ENCODE results near the gene HOXD8. TPM values are rescaled to one million over a fixed set of nuclear protein-coding genes. Genes with fewer than 3 reads are reported as not detected.
A peak's percentile ranks its signal among the peaks of the same experiment; 100 is the strongest.

HOXD8 gene
- total RNA-seq, 1 experiment from 2014 or later, result 0.39 TPM

DNA sequence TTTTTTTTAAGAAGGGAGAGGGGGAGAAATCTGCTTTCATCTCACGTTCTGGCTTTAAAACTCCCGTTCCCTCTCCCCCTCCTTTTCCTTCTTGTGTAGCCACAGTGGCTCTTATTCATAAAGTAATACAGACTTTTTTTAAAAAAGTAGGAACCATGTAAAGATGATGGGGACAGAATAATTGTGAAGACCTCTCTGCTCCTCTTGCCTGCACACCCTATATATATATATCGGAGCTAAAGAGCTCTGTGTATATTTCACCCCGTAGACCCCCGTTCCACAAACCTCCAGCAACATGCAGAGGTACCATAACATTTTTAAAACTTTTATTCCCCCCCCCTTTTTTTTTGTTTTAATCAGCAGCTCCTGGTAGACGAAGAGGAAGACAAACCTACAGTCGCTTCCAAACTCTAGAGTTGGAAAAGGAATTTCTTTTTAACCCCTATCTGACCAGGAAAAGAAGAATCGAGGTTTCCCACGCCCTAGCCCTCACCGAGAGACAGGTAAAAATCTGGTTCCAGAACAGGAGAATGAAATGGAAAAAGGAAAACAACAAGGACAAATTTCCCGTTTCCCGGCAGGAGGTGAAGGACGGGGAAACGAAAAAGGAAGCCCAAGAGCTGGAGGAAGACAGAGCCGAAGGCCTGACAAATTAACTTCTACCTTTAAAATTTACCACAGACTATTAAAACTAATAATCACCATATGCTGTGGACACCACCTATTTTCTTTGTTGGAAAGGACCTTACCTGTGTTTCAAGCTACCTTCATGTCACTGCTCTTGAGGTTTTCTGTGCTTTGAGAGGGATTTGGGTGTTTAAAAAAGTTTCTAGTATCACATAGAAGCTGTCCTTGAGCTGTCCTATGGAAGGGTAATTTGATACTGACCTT, 1.7 kb downstream of the HOXD8 start:
- Histone ChIP-seq H3K79me2 (ENCODE audit: low read depth) (no peaks in the 10 kb centered on the region), H4K20me1 (ENCODE audit: insufficient read depth) (no peaks in the 10 kb centered on the region), H3K4me1 (replicated peaks; ENCODE audit: insufficient read depth) (no peaks in the 10 kb centered on the region), H2AFZ (no peak overlapping the region; the same call in 1 of the 2 replicates), H3K27ac (no peak overlapping the region), H3K36me3 (ENCODE audit: low read depth) (no peaks in the 10 kb centered on the region), H3K27me3 (ENCODE audit: insufficient read depth, low read depth) (peaks cover 36% of the 10 kb centered on the region), H3K9me2 (ENCODE audit: insufficient read depth) (no peaks in the 10 kb centered on the region), H3K4me3 (peak overlapping the region; percentile 32; the same call in 1 of the 2 replicates), H3K4me2 (peak overlapping the region; percentile 63), H3F3A (ENCODE audit: insufficient read depth, low read depth) (no peaks in the 10 kb centered on the region), H3K9me3 (ENCODE audit: insufficient read depth, low read depth) (no peaks in the 10 kb centered on the region)
- ChIA-PET POLR2A (ENCODE audit: unreplicated experiment) (interaction anchor here (0.5 to 0.6 kb wide), 2 partner anchors 485 to 964 kb away, joined by 6 to 8 read pairs; no protein-coding TSS in a partner anchor), CTCF (interaction anchor here (0.6 to 1.6 kb wide), 4 partner anchors 504 to 1204 kb away, joined by 3 to 20 read pairs (median 6); no protein-coding TSS in a partner anchor)
- no TSS peak for BruUV-seq (replicated peaks)
- no peak for DNase-seq
- TF ChIP-seq, protein P1, sequence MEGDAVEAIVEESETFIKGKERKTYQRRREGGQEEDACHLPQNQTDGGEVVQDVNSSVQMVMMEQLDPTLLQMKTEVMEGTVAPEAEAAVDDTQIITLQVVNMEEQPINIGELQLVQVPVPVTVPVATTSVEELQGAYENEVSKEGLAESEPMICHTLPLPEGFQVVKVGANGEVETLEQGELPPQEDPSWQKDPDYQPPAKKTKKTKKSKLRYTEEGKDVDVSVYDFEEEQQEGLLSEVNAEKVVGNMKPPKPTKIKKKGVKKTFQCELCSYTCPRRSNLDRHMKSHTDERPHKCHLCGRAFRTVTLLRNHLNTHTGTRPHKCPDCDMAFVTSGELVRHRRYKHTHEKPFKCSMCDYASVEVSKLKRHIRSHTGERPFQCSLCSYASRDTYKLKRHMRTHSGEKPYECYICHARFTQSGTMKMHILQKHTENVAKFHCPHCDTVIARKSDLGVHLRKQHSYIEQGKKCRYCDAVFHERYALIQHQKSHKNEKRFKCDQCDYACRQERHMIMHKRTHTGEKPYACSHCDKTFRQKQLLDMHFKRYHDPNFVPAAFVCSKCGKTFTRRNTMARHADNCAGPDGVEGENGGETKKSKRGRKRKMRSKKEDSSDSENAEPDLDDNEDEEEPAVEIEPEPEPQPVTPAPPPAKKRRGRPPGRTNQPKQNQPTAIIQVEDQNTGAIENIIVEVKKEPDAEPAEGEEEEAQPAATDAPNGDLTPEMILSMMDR (conservative IDR thresholded peaks at IDR 0.05), result no peak
- no peak for TF ChIP-seq EZH2 (IDR thresholded peaks at IDR 0.05; ENCODE audit: low read depth)
- intact Hi-C loops (cut with micrococcal nuclease; ENCODE audit: unreplicated experiment), result no loop called here

GRCh38 chr2:176131848-176132158, 2.3 kb downstream of the HOXD8 start:
- CTCF ChIA-PET, result interaction anchor here (1.6 kb wide), 1 partner anchor 520 kb away, joined by 5 read pairs; no protein-coding TSS in a partner anchor
- H3K36me3 ChIP-seq (ENCODE audit: low read depth), result no peaks in the 10 kb centered on the region
- H3K79me2 ChIP-seq (ENCODE audit: low read depth), result no peaks in the 10 kb centered on the region
- no peaks in the 10 kb centered on the region for H3F3A ChIP-seq (ENCODE audit: insufficient read depth, low read depth)
- no peak for DNase-seq
- TF ChIP-seq, protein P1 (conservative IDR thresholded peaks at IDR 0.05), result no peak
- TF ChIP-seq EZH2 (IDR thresholded peaks at IDR 0.05; ENCODE audit: low read depth), result no peak
- H3K27ac ChIP-seq, result no peak overlapping the region
- no peaks in the 10 kb centered on the region for H4K20me1 ChIP-seq (ENCODE audit: insufficient read depth)
- POLR2A ChIA-PET (ENCODE audit: unreplicated experiment), result no interaction called here
- H3K27me3 ChIP-seq (ENCODE audit: insufficient read depth, low read depth), result peaks cover 32% of the 10 kb centered on the region
- intact Hi-C loops (cut with micrococcal nuclease; ENCODE audit: unreplicated experiment), result no loop called here
- no peak overlapping the region for H3K4me3 ChIP-seq
- no peaks in the 10 kb centered on the region for H3K4me1 ChIP-seq (replicated peaks; ENCODE audit: insufficient read depth)
- no peak overlapping the region for H3K4me2 ChIP-seq
- H3K9me3 ChIP-seq (ENCODE audit: insufficient read depth, low read depth), result no peaks in the 10 kb centered on the region
- H2AFZ ChIP-seq, result no peak overlapping the region
- BruUV-seq (replicated peaks), result no TSS peak
- H3K9me2 ChIP-seq (ENCODE audit: insufficient read depth), result no peaks in the 10 kb centered on the region

GRCh38 chr2:176132205-176133171, 3.0 kb downstream of the HOXD8 start:
- Histone ChIP-seq H4K20me1 (ENCODE audit: insufficient read depth) (no peaks in the 10 kb centered on the region), H3K36me3 (ENCODE audit: low read depth) (no peaks in the 10 kb centered on the region), H3K79me2 (ENCODE audit: low read depth) (no peaks in the 10 kb centered on the region), H3K4me1 (replicated peaks; ENCODE audit: insufficient read depth) (no peaks in the 10 kb centered on the region), H2AFZ (no peak overlapping the region), H3F3A (ENCODE audit: insufficient read depth, low read depth) (no peaks in the 10 kb centered on the region), H3K9me3 (ENCODE audit: insufficient read depth, low read depth) (no peaks in the 10 kb centered on the region), H3K4me3 (no peak overlapping the region), H3K27ac (no peak overlapping the region), H3K4me2 (no peak overlapping the region), H3K9me2 (ENCODE audit: insufficient read depth) (no peaks in the 10 kb centered on the region), H3K27me3 (ENCODE audit: insufficient read depth, low read depth) (peaks cover 32% of the 10 kb centered on the region)
- POLR2A ChIA-PET (ENCODE audit: unreplicated experiment), result no interaction called here
- DNase-seq, result no peak
- intact Hi-C loops (cut with micrococcal nuclease; ENCODE audit: unreplicated experiment), result no loop called here
- no TSS peak for BruUV-seq (replicated peaks)
- TF ChIP-seq, protein P1 (conservative IDR thresholded peaks at IDR 0.05), result no peak
- no peak for TF ChIP-seq EZH2 (IDR thresholded peaks at IDR 0.05; ENCODE audit: low read depth)
- CTCF ChIA-PET, result interaction anchor here (1.2 to 1.6 kb wide), 2 partner anchors 322 to 519 kb away, joined by 5 to 9 read pairs; no protein-coding TSS in a partner anchor
